ENCODE data around the gene RABGAP1L. TPM values are rescaled to one million over a fixed set of nuclear protein-coding genes. Genes with fewer than 3 reads are reported as not detected.
A peak's percentile ranks its signal among the peaks of the same experiment; 100 is the strongest.

RABGAP1L gene
- total RNA-seq, 1 donor from 2014 or later: 69.2 TPM

DNA sequence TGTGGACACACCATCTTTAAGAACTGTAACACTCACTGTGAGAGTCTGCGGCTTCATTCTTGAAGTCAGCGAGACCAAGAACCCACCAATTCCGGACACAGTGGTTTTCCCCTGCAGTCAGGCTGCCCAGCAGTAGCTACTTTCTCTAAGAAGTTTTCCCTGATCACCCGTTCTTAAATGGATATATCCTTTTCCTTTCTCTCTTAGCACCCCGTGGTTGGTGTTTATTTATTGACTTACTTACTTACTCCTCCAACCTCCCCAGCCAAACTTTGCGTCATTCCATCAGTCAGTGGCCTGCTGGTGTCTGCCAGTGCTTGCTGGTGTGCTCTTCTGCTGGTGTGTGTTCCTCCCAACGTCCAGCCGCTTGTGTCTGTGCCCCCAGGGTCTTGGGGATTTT is 553.2 kb downstream of the RABGAP1L start:
- TF ChIP-seq CTCF (IDR thresholded peaks at IDR 0.05; ENCODE audit: borderline replicate concordance): no peak
- Histone ChIP-seq H3K4me3 (no peak overlapping the region), H3K27me3 (ENCODE audit: low read depth) (no peaks in the 10 kb centered on the region), H3K27ac (replicated peaks) (no peak overlapping the region), H3K4me1 (peaks cover 27% of the 10 kb centered on the region), H3K9me3 (replicated peaks) (peaks cover 9% of the 10 kb centered on the region), H3K36me3 (peaks cover 13% of the 10 kb centered on the region)
- no peak for DNase-seq
- intact Hi-C loops (cut with micrococcal nuclease): no loop called here

DNA sequence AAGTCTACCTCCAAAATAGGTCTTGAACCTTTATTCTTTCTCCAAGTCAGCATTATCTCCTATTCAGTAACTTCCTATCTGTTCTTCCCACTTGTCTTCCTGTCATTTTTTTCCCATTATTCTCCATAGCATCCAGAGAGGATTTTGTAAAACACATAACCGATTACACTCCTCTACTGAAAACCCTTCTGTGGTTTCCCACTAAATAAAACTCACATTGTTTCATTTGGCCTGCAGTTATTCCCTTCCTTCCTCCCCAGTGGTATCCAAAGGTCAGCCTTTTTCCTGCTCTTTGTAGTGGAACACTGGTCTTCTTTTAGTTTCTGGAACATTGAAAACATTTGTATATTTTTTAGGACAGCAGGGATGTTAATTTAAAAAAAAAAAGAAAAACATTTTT is 554.5 kb downstream of the RABGAP1L start:
- intact Hi-C loops (cut with micrococcal nuclease): no loop called here
- Histone ChIP-seq H3K9me3 (replicated peaks) (peaks cover 6% of the 10 kb centered on the region), H3K27ac (replicated peaks) (peak overlapping the region; percentile 61), H3K4me3 (no peak overlapping the region), H3K27me3 (ENCODE audit: low read depth) (no peaks in the 10 kb centered on the region), H3K36me3 (peaks cover 9% of the 10 kb centered on the region), H3K4me1 (peaks cover 27% of the 10 kb centered on the region)
- no peak for TF ChIP-seq CTCF (IDR thresholded peaks at IDR 0.05; ENCODE audit: borderline replicate concordance)
- DNase-seq: no peak

- DNase-seq: no peak
- no peaks in the 10 kb centered on the region for H3K36me3 ChIP-seq
- intact Hi-C loops (cut with micrococcal nuclease): no loop called here
- TF ChIP-seq CTCF (IDR thresholded peaks at IDR 0.05; ENCODE audit: borderline replicate concordance): no peak
- no peak overlapping the region for H3K27ac ChIP-seq (replicated peaks)
- H3K9me3 ChIP-seq (replicated peaks): no peaks in the 10 kb centered on the region
- no peak overlapping the region for H3K4me3 ChIP-seq
- H3K4me1 ChIP-seq: peaks cover 19% of the 10 kb centered on the region
- H3K27me3 ChIP-seq (ENCODE audit: low read depth): no peaks in the 10 kb centered on the region
Observed at GRCh38 chr1:174719194-174719593, 559.9 kb downstream of the RABGAP1L start.

- no peaks in the 10 kb centered on the region for H3K27me3 ChIP-seq (ENCODE audit: low read depth)
- H3K27ac ChIP-seq (replicated peaks): no peak overlapping the region
- no peak for DNase-seq
- intact Hi-C loops (cut with micrococcal nuclease): no loop called here
- no peak overlapping the region for H3K4me3 ChIP-seq
- no peaks in the 10 kb centered on the region for H3K36me3 ChIP-seq
- TF ChIP-seq CTCF (IDR thresholded peaks at IDR 0.05; ENCODE audit: borderline replicate concordance): no peak
- H3K4me1 ChIP-seq: peaks cover 6% of the 10 kb centered on the region
- no peaks in the 10 kb centered on the region for H3K9me3 ChIP-seq (replicated peaks)
Observed at GRCh38 chr1:174720618-174721017, 561.3 kb downstream of the RABGAP1L start.

DNA sequence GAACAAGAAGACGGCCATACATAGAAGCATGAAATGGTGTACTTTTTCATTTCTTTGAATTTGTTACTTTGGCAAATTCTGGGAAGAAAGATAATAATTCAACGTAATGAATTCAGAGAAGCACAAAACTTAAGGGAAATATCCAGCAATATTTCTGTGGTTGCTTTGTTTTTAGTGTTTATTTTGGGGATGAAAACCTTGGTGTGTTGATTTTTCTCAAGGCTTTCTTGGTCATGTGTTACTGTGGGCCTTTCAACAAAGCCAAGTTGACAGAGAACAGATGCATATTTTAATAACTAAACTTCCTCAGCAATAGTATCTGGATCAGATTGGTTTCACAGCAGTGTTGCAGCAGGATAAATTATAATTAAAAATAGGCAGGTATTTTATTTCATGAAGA is 561.9 kb downstream of the RABGAP1L start:
- no peaks in the 10 kb centered on the region for H3K36me3 ChIP-seq
- H3K4me1 ChIP-seq: peaks cover 6% of the 10 kb centered on the region
- no peaks in the 10 kb centered on the region for H3K27me3 ChIP-seq (ENCODE audit: low read depth)
- H3K9me3 ChIP-seq (replicated peaks): no peaks in the 10 kb centered on the region
- DNase-seq: no peak
- intact Hi-C loops (cut with micrococcal nuclease): no loop called here
- TF ChIP-seq CTCF (IDR thresholded peaks at IDR 0.05; ENCODE audit: borderline replicate concordance): no peak
- H3K27ac ChIP-seq (replicated peaks): no peak overlapping the region
- H3K4me3 ChIP-seq: no peak overlapping the region

GRCh38 chr1:174723816-174724215 is 564.5 kb downstream of the RABGAP1L start:
- intact Hi-C loops (cut with micrococcal nuclease): no loop called here
- H3K36me3 ChIP-seq: no peaks in the 10 kb centered on the region
- no peak overlapping the region for H3K4me3 ChIP-seq
- peaks cover 6% of the 10 kb centered on the region for H3K4me1 ChIP-seq
- no peak overlapping the region for H3K27ac ChIP-seq (replicated peaks)
- no peak for DNase-seq
- H3K27me3 ChIP-seq (ENCODE audit: low read depth): no peaks in the 10 kb centered on the region
- no peaks in the 10 kb centered on the region for H3K9me3 ChIP-seq (replicated peaks)
- no peak for TF ChIP-seq CTCF (IDR thresholded peaks at IDR 0.05; ENCODE audit: borderline replicate concordance)
